IPS-NIHi7 (cell line): ENCODE measurements around the gene RIPK1.
"Not testable (repeated sequence)": the region's sequence is repeated elsewhere in the genome, so short reads cannot be mapped to it uniquely, and the experiment has no call there.

ENCODE experiments used
- DNase-seq: peaks from one replicate; pipeline ENCODE4 v3.0.0; 2012; ENCODE audit warnings: mixed read lengths; ENCODE audit errors: extremely low spot score

RIPK1 gene

GRCh38 chr6:3068329-3069214 lies at the start of gene RIPK1:
TSS of gene RIPK1 (plus strand) at chr6:3068494. CDS start at chr6:3076824, 8,330 bp downstream.
- DNase-seq: peak; percentile 93

- no peak for DNase-seq
Measured at GRCh38 chr6:3019065-3019464, 49.2 kb upstream of the RIPK1 start.

GRCh38 chr6:3019749-3020320 lies 48.5 kb upstream of the RIPK1 start:
- no peak for DNase-seq

GRCh38 chr6:3020976-3021598 lies 47.2 kb upstream of the RIPK1 start:
- DNase-seq: not testable (repeated sequence)

- DNase-seq: no peak
Measured at GRCh38 chr6:3022765-3023662, 45.3 kb upstream of the RIPK1 start.

- peak; percentile 87 for DNase-seq
Measured at GRCh38 chr6:3023663-3024483, 44.4 kb upstream of the RIPK1 start.

GRCh38 chr6:3026791-3027626 lies 41.3 kb upstream of the RIPK1 start:
- DNase-seq: no peak

- DNase-seq: not testable (repeated sequence)
Measured at GRCh38 chr6:3028156-3028555, 40.1 kb upstream of the RIPK1 start.

- peak; percentile 44 for DNase-seq
Measured at GRCh38 chr6:3031857-3032640, 36.2 kb upstream of the RIPK1 start.

- no peak for DNase-seq
Measured at GRCh38 chr6:3032986-3033385, 35.3 kb upstream of the RIPK1 start.

GRCh38 chr6:3033652-3034051 lies 34.6 kb upstream of the RIPK1 start:
- DNase-seq: no peak

GRCh38 chr6:3035397-3035796 lies 32.9 kb upstream of the RIPK1 start:
- DNase-seq: no peak

GRCh38 chr6:3036861-3037637 lies 31.2 kb upstream of the RIPK1 start:
- peak; percentile 4 for DNase-seq

- DNase-seq: peak; percentile 5
Measured at GRCh38 chr6:3037638-3038365, 30.5 kb upstream of the RIPK1 start.

GRCh38 chr6:3039384-3039783 lies 28.9 kb upstream of the RIPK1 start:
- DNase-seq: no peak

GRCh38 chr6:3041147-3041546 lies 27.1 kb upstream of the RIPK1 start:
- DNase-seq: no peak

GRCh38 chr6:3041606-3042005 lies 26.7 kb upstream of the RIPK1 start:
- no peak for DNase-seq

GRCh38 chr6:3045369-3045768 lies 22.9 kb upstream of the RIPK1 start:
- DNase-seq: no peak
